ENCODE data around the gene NDOR1.

Gene NDOR1

GRCh38 chr9:137188086-137188489 lies 17.4 kb upstream of the NDOR1 start:
- H3K27ac ChIP-seq (ENCODE audit: low read depth, low read length) = peak overlapping the region; percentile 85; the same call in 1 of the 2 replicates
- H3K27me3 ChIP-seq (ENCODE audit: low read length) = no peaks in the 10 kb centered on the region
- H3K4me3 ChIP-seq (ENCODE audit: insufficient read depth, low read length, poor library complexity, severe bottlenecking) = peak overlapping the region; percentile 96
- H3K79me2 ChIP-seq (ENCODE audit: insufficient read depth, low read length) = peaks cover 20% of the 10 kb centered on the region
- H3K36me3 ChIP-seq (ENCODE audit: low read length) = no peaks in the 10 kb centered on the region
- no peaks in the 10 kb centered on the region for H3K9me3 ChIP-seq (ENCODE audit: insufficient read depth, low read length)
- peak overlapping the region; percentile 79 for H3K4me2 ChIP-seq (ENCODE audit: low read depth, low read length, poor library complexity, severe bottlenecking)
- H3K9me2 ChIP-seq (replicated peaks; ENCODE audit: insufficient read depth, low read length) = no peaks in the 10 kb centered on the region
- no peaks in the 10 kb centered on the region for H4K20me1 ChIP-seq (ENCODE audit: low read depth, low read length)
- peak overlapping the region; percentile 97 for H3K9ac ChIP-seq (ENCODE audit: low read length)
- peak overlapping the region; percentile 90 for H2AFZ ChIP-seq (ENCODE audit: low read depth, low read length, severe bottlenecking)
- H3F3A ChIP-seq (ENCODE audit: insufficient read depth) = no peaks in the 10 kb centered on the region
- TF ChIP-seq EZH2phosphoT487 (conservative IDR thresholded peaks at IDR 0.05; ENCODE audit: low read length) (no peak), CTCF (IDR thresholded peaks at IDR 0.05; ENCODE audit: insufficient read depth, low read length, poor library complexity, severe bottlenecking) (no peak)

- TF ChIP-seq EZH2phosphoT487 (conservative IDR thresholded peaks at IDR 0.05; ENCODE audit: low read length) = no peak
- peak; percentile 65 for TF ChIP-seq CTCF (IDR thresholded peaks at IDR 0.05; ENCODE audit: insufficient read depth, low read length, poor library complexity, severe bottlenecking)
- H3K4me3 ChIP-seq (ENCODE audit: insufficient read depth, low read length, poor library complexity, severe bottlenecking) = peak within 1 kb of the TSS; percentile 96
- H3K9me3 ChIP-seq (ENCODE audit: insufficient read depth, low read length) = no peaks in the 10 kb centered on the region
- H3K79me2 ChIP-seq (ENCODE audit: insufficient read depth, low read length) = peaks cover 20% of the 10 kb centered on the region
- peak within 1 kb of the TSS; percentile 97 for H3K9ac ChIP-seq (ENCODE audit: low read length)
- H4K20me1 ChIP-seq (ENCODE audit: low read depth, low read length) = no peaks in the 10 kb centered on the region
- peak within 1 kb of the TSS; percentile 85 for H3K27ac ChIP-seq (ENCODE audit: low read depth, low read length)
- peak within 1 kb of the TSS; percentile 90 for H2AFZ ChIP-seq (ENCODE audit: low read depth, low read length, severe bottlenecking)
- H3K4me2 ChIP-seq (ENCODE audit: low read depth, low read length, poor library complexity, severe bottlenecking) = peak within 1 kb of the TSS; percentile 79
- no peaks in the 10 kb centered on the region for H3K9me2 ChIP-seq (replicated peaks; ENCODE audit: insufficient read depth, low read length)
- no peaks in the 10 kb centered on the region for H3F3A ChIP-seq (ENCODE audit: insufficient read depth)
- H3K36me3 ChIP-seq (ENCODE audit: low read length) = no peaks in the 10 kb centered on the region
- H3K27me3 ChIP-seq (ENCODE audit: low read length) = no peaks in the 10 kb centered on the region
These were observed 16.8 kb upstream of the NDOR1 start, which contains the start of the genes ANAPC2 and SSNA1 for GRCh38 chr9:137188490-137189296. Gene ANAPC2, minus strand, starts transcription at chr9:137188560. Its CDS starts 28 bp downstream, at chr9:137188532. Gene SSNA1, plus strand, starts transcription at chr9:137188676. Its CDS starts 51 bp downstream, at chr9:137188727.

GRCh38 chr9:137189297-137190295 lies 15.9 kb upstream of the NDOR1 start:
- no peaks in the 10 kb centered on the region for H3K9me2 ChIP-seq (replicated peaks; ENCODE audit: insufficient read depth, low read length)
- no peaks in the 10 kb centered on the region for H3K36me3 ChIP-seq (ENCODE audit: low read length)
- H3K79me2 ChIP-seq (ENCODE audit: insufficient read depth, low read length) = peaks cover 20% of the 10 kb centered on the region
- no peaks in the 10 kb centered on the region for H3K9me3 ChIP-seq (ENCODE audit: insufficient read depth, low read length)
- H3K27me3 ChIP-seq (ENCODE audit: low read length) = no peaks in the 10 kb centered on the region
- H2AFZ ChIP-seq (ENCODE audit: low read depth, low read length, severe bottlenecking) = no peak overlapping the region
- peak overlapping the region; percentile 96 for H3K4me3 ChIP-seq (ENCODE audit: insufficient read depth, low read length, poor library complexity, severe bottlenecking)
- H3K27ac ChIP-seq (ENCODE audit: low read depth, low read length) = peak overlapping the region; percentile 85
- H3K9ac ChIP-seq (ENCODE audit: low read length) = peak overlapping the region; percentile 97
- no peaks in the 10 kb centered on the region for H3F3A ChIP-seq (ENCODE audit: insufficient read depth)
- no peaks in the 10 kb centered on the region for H4K20me1 ChIP-seq (ENCODE audit: low read depth, low read length)
- TF ChIP-seq EZH2phosphoT487 (conservative IDR thresholded peaks at IDR 0.05; ENCODE audit: low read length) (no peak), CTCF (IDR thresholded peaks at IDR 0.05; ENCODE audit: insufficient read depth, low read length, poor library complexity, severe bottlenecking) (peak; percentile 16)
- H3K4me2 ChIP-seq (ENCODE audit: low read depth, low read length, poor library complexity, severe bottlenecking) = peak overlapping the region; percentile 60

Data from SU-DHL-6 (cell line).